ENCODE results near the gene PLPPR3. TPM values are rescaled to one million over a fixed set of nuclear protein-coding genes. Genes with fewer than 3 reads are reported as not detected.

The PLPPR3 gene
- total RNA-seq, 1 experiment from 2014 or later: not detected

GRCh38 chr19:810883-811489 lies 10.8 kb downstream of the PLPPR3 start:
- Mint-ChIP-seq H3K36me3 (ENCODE audit: insufficient read depth, unreplicated experiment) (peaks cover 71% of the 10 kb centered on the region), H3K27ac (ENCODE audit: unreplicated experiment) (no peak overlapping the region), H3K27me3 (ENCODE audit: unreplicated experiment) (peaks cover 2% of the 10 kb centered on the region), H3K4me1 (ENCODE audit: low read depth, unreplicated experiment) (no peaks in the 10 kb centered on the region), H3K9me3 (ENCODE audit: low read depth, unreplicated experiment) (no peaks in the 10 kb centered on the region), H3K4me3 (ENCODE audit: low read depth, unreplicated experiment) (no peak overlapping the region)
- no peak for TF ChIP-seq CTCF (IDR thresholded peaks at IDR 0.05; ENCODE audit: unreplicated experiment)
- CTCF ChIA-PET: no interaction called here
- no peak for DNase-seq
- intact Hi-C loops (cut with micrococcal nuclease; ENCODE audit: unreplicated experiment): no loop called here
- no TSS peak for BruUV-seq (replicated peaks)

- no peak for TF ChIP-seq CTCF (IDR thresholded peaks at IDR 0.05; ENCODE audit: unreplicated experiment)
- intact Hi-C loops (cut with micrococcal nuclease; ENCODE audit: unreplicated experiment): no loop called here
- CTCF ChIA-PET: no interaction called here
- H3K36me3 Mint-ChIP-seq (ENCODE audit: insufficient read depth, unreplicated experiment): peaks cover 71% of the 10 kb centered on the region
- no peaks in the 10 kb centered on the region for H3K27me3 Mint-ChIP-seq (ENCODE audit: unreplicated experiment)
- no TSS peak for BruUV-seq (replicated peaks)
- no peak for DNase-seq
- no peaks in the 10 kb centered on the region for H3K9me3 Mint-ChIP-seq (ENCODE audit: low read depth, unreplicated experiment)
- no peaks in the 10 kb centered on the region for H3K4me1 Mint-ChIP-seq (ENCODE audit: low read depth, unreplicated experiment)
- H3K4me3 Mint-ChIP-seq (ENCODE audit: low read depth, unreplicated experiment): no peak overlapping the region
- H3K27ac Mint-ChIP-seq (ENCODE audit: unreplicated experiment): no peak overlapping the region
Observed at GRCh38 chr19:810077-810855, 11.5 kb downstream of the PLPPR3 start.

GRCh38 chr19:808423-808775 lies 13.4 kb downstream of the PLPPR3 start:
- no peak for TF ChIP-seq CTCF (IDR thresholded peaks at IDR 0.05; ENCODE audit: unreplicated experiment)
- BruUV-seq (replicated peaks): no TSS peak
- DNase-seq: no peak
- CTCF ChIA-PET: no interaction called here
- Mint-ChIP-seq H3K27me3 (ENCODE audit: unreplicated experiment) (no peaks in the 10 kb centered on the region), H3K27ac (ENCODE audit: unreplicated experiment) (no peak overlapping the region), H3K36me3 (ENCODE audit: insufficient read depth, unreplicated experiment) (peaks cover 68% of the 10 kb centered on the region), H3K4me3 (ENCODE audit: low read depth, unreplicated experiment) (no peak overlapping the region), H3K4me1 (ENCODE audit: low read depth, unreplicated experiment) (no peaks in the 10 kb centered on the region), H3K9me3 (ENCODE audit: low read depth, unreplicated experiment) (no peaks in the 10 kb centered on the region)
- intact Hi-C loops (cut with micrococcal nuclease; ENCODE audit: unreplicated experiment): no loop called here

- no peaks in the 10 kb centered on the region for H3K4me1 Mint-ChIP-seq (ENCODE audit: low read depth, unreplicated experiment)
- intact Hi-C loops (cut with micrococcal nuclease; ENCODE audit: unreplicated experiment): no loop called here
- no peak overlapping the region for H3K4me3 Mint-ChIP-seq (ENCODE audit: low read depth, unreplicated experiment)
- BruUV-seq (replicated peaks): no TSS peak
- H3K9me3 Mint-ChIP-seq (ENCODE audit: low read depth, unreplicated experiment): no peaks in the 10 kb centered on the region
- TF ChIP-seq CTCF (IDR thresholded peaks at IDR 0.05; ENCODE audit: unreplicated experiment): no peak
- DNase-seq: no peak
- peaks cover 68% of the 10 kb centered on the region for H3K36me3 Mint-ChIP-seq (ENCODE audit: insufficient read depth, unreplicated experiment)
- H3K27ac Mint-ChIP-seq (ENCODE audit: unreplicated experiment): peak overlapping the region; percentile 44
- H3K27me3 Mint-ChIP-seq (ENCODE audit: unreplicated experiment): no peaks in the 10 kb centered on the region
- CTCF ChIA-PET: no interaction called here
Observed at GRCh38 chr19:807627-808422, 13.9 kb downstream of the PLPPR3 start.
